ENCODE measurements around the gene SELENON. TPM values are rescaled to one million over a fixed set of nuclear protein-coding genes. Genes with fewer than 3 reads are reported as not detected.

The SELENON gene
- total and polyA plus RNA-seq, 9 of the 15 experiments (the other 6 are each of a cell fraction or from before 2014, with no cell fraction given) = 0.43 to 26.7 (median 7.0) TPM

- no peak overlapping the region for H3K4me3 ChIP-seq
- in situ Hi-C loops (cut with MboI) (no loop called here), intact Hi-C loops (cut with micrococcal nuclease) (loop anchor here (10.0 kb wide), 1 partner anchor 166 kb away; the partner anchor contains the start of gene PAFAH2)
- no peak overlapping the region for H3K9ac ChIP-seq (ENCODE audit: insufficient read depth in 1 of 2, low read depth in 2 of 2, low read length in 2 of 2)
- no peaks in the 10 kb centered on the region for H3K9me3 ChIP-seq (replicated peaks; ENCODE audit: control insufficient read depth, insufficient read depth, low read depth, low read length)
- H3K9me1 ChIP-seq (ENCODE audit: control insufficient read depth, insufficient read depth, low read length) = no peaks in the 10 kb centered on the region
- 60% methylated on average over 1 of the region's 1 CpG for WGBS (ENCODE audit: insufficient coverage, low coverage, missing lambda C conversion rate)
- H2AFZ ChIP-seq (ENCODE audit: low read depth, low read length) = no peak overlapping the region
- H3K27me3 ChIP-seq (ENCODE audit: control insufficient read depth in 2 of 2, insufficient read depth in 2 of 2, low read length in 2 of 2) = no peaks in the 10 kb centered on the region
- DNase-seq (ENCODE audit: extremely low read depth in 1 of 4, low spot score in 3 of 4) (no peak), FAIRE-seq (no peak), ATAC-seq (no peak)
- H3K27ac ChIP-seq (ENCODE audit: extremely low read depth, low read depth, low read length) = no peak overlapping the region; the same call in 2 of the 3 replicates
- ChIA-PET POLR2A (interaction anchor here (1.0 to 11.2 kb wide), 6 partner anchors 8 to 67 kb away, joined by 3 to 108 read pairs (median 6); partner anchors contain the start of genes MTFR1L and PAQR7), CTCF (ENCODE audit: low intra/inter-chr PET ratio) (no interaction called here)
- peaks cover 30% of the 10 kb centered on the region for H3K79me2 ChIP-seq (ENCODE audit: control insufficient read depth, insufficient read depth, low read length)
- peaks cover 10 to 25% of the 10 kb centered on the region in 2 experiments; a peak in 4 of 5 replicates for H3K4me1 ChIP-seq (replicated peaks in 1 of 2; ENCODE audit: control insufficient read depth in 2 of 2, insufficient read depth in 2 of 2, low read length in 2 of 2)
- no peak overlapping the region for H3K4me2 ChIP-seq (ENCODE audit: insufficient read depth, low read length)
- BruUV-seq (replicated peaks) = no TSS peak
- TF ChIP-seq POLR2AphosphoS5 (IDR thresholded peaks at IDR 0.05; ENCODE audit: control insufficient read depth, insufficient read depth, low read depth, low read length) (peak; percentile 56; the same call in 1 of the 2 replicates), ZNF512 (tag; IDR thresholded peaks at IDR 0.05) (no peak), CUX1 (CRISPR knock-in tag; IDR thresholded peaks at IDR 0.05) (no peak), PRDM10 (IDR thresholded peaks at IDR 0.05; ENCODE audit: partially characterized antibody) (peak; percentile 16), ZNF586 (CRISPR knock-in tag; conservative IDR thresholded peaks at IDR 0.05) (no peak)
- peaks cover 94% of the 10 kb centered on the region for H3K36me3 ChIP-seq (ENCODE audit: control insufficient read depth, insufficient read depth, low read length)
- H4K20me1 ChIP-seq (replicated peaks; ENCODE audit: control insufficient read depth, insufficient read depth, low read length) = peaks cover 12% of the 10 kb centered on the region; the same call in 1 of the 2 replicates
These were observed 29.1 kb downstream of the SELENON start for GRCh38 chr1:25829046-25829445.

All from K562 (cell line).